HG03097 (cell line): ENCODE results near the gene HYI.

Experiments used
- ATAC-seq: cut with Tn5 transposase; IDR thresholded peaks from one replicate; pipeline ENCODE4 v1.9.1; 2021; ENCODE audit not compliant: unreplicated experiment, low FRiP score

HYI gene

GRCh38 chr1:43445606-43446387 is 7.9 kb downstream of the HYI start:
- ATAC-seq, result no peak

GRCh38 chr1:43444836-43445235 is 8.9 kb downstream of the HYI start:
- no peak for ATAC-seq

GRCh38 chr1:43444151-43444828 is 9.4 kb downstream of the HYI start:
- no peak for ATAC-seq

- no peak for ATAC-seq
Observed at GRCh38 chr1:43443197-43443946, 10.4 kb downstream of the HYI start.

GRCh38 chr1:43442756-43443155 is 11.0 kb downstream of the HYI start:
- ATAC-seq, result no peak

GRCh38 chr1:43441894-43442637 is 11.7 kb downstream of the HYI start:
- no peak for ATAC-seq

- no peak for ATAC-seq
Observed at GRCh38 chr1:43441166-43441893, 12.4 kb downstream of the HYI start.

GRCh38 chr1:43440358-43440757 is 13.4 kb downstream of the HYI start:
- ATAC-seq, result no peak

- ATAC-seq, result no peak
Observed at GRCh38 chr1:43439781-43440180, 13.9 kb downstream of the HYI start.

GRCh38 chr1:43438953-43439581 is 14.7 kb downstream of the HYI start:
- ATAC-seq, result no peak

GRCh38 chr1:43438576-43438952 is 15.2 kb downstream of the HYI start:
- no peak for ATAC-seq

GRCh38 chr1:43438006-43438405 is 15.7 kb downstream of the HYI start:
- ATAC-seq, result no peak

GRCh38 chr1:43437031-43437973 is 16.4 kb downstream of the HYI start:
- ATAC-seq, result no peak

- ATAC-seq, result no peak
Observed at GRCh38 chr1:43436371-43436770, 17.4 kb downstream of the HYI start.

- no peak for ATAC-seq
Observed at GRCh38 chr1:43435146-43436145, 18.3 kb downstream of the HYI start.

- no peak for ATAC-seq
Observed at GRCh38 chr1:43434256-43434655, 19.5 kb downstream of the HYI start.

GRCh38 chr1:43432907-43433306 is 20.8 kb downstream of the HYI start:
- ATAC-seq, result no peak
